Measurements from ENCODE around the gene FAM53B.

The FAM53B gene

GRCh38 chr10:124629842-124630241 lies 114.3 kb downstream of the FAM53B start:
- no peak for DNase-seq (ENCODE audit: low read depth in 2 of 2)

- no peak for DNase-seq (ENCODE audit: low read depth in 2 of 2)
Observed at GRCh38 chr10:124629415-124629814, 114.8 kb downstream of the FAM53B start.

- no peak for DNase-seq (ENCODE audit: low read depth in 2 of 2)
Observed at GRCh38 chr10:124628676-124629021, 115.5 kb downstream of the FAM53B start.

- no peak for DNase-seq (ENCODE audit: low read depth in 2 of 2)
Observed at GRCh38 chr10:124627866-124628675, 116.1 kb downstream of the FAM53B start.

- no peak for DNase-seq (ENCODE audit: low read depth in 2 of 2)
Observed at GRCh38 chr10:124626759-124627380, 117.3 kb downstream of the FAM53B start.

- no peak for DNase-seq (ENCODE audit: low read depth in 2 of 2)
Observed at GRCh38 chr10:124625831-124626238, 118.3 kb downstream of the FAM53B start.

- DNase-seq (ENCODE audit: low read depth in 2 of 2), result no peak
Observed at GRCh38 chr10:124624895-124625294, 119.3 kb downstream of the FAM53B start.

- no peak for DNase-seq (ENCODE audit: low read depth in 2 of 2)
Observed at GRCh38 chr10:124624466-124624865, 119.7 kb downstream of the FAM53B start.

GRCh38 chr10:124624006-124624405 lies 120.2 kb downstream of the FAM53B start:
- no peak for DNase-seq (ENCODE audit: low read depth in 2 of 2)

- DNase-seq (ENCODE audit: low read depth in 2 of 2), result no peak
Observed at GRCh38 chr10:124622866-124623536, 121.2 kb downstream of the FAM53B start.

- DNase-seq (ENCODE audit: low read depth in 2 of 2), result no peak
Observed at GRCh38 chr10:124622158-124622557, 122.0 kb downstream of the FAM53B start.

GRCh38 chr10:124621637-124622036 lies 122.5 kb downstream of the FAM53B start:
- no peak for DNase-seq (ENCODE audit: low read depth in 2 of 2)

GRCh38 chr10:124619802-124620490 lies 124.2 kb downstream of the FAM53B start:
- no peak for DNase-seq (ENCODE audit: low read depth in 2 of 2)

- DNase-seq (ENCODE audit: low read depth in 2 of 2), result no peak
Observed at GRCh38 chr10:124619195-124619594, 125.0 kb downstream of the FAM53B start.

GRCh38 chr10:124618470-124619073 lies 125.6 kb downstream of the FAM53B start:
- DNase-seq (ENCODE audit: low read depth in 2 of 2), result no peak

GRCh38 chr10:124616836-124617130 lies 127.4 kb downstream of the FAM53B start:
- DNase-seq (ENCODE audit: low read depth in 2 of 2), result no peak

- DNase-seq (ENCODE audit: low read depth in 2 of 2), result peak in 1 of 2 donors; percentile 29
Observed at GRCh38 chr10:124616040-124616835, 127.9 kb downstream of the FAM53B start.

- no peak for DNase-seq (ENCODE audit: low read depth in 2 of 2)
Observed at GRCh38 chr10:124615259-124615658, 128.9 kb downstream of the FAM53B start.

- DNase-seq (ENCODE audit: low read depth in 2 of 2), result no peak
Observed at GRCh38 chr10:124614003-124614659, 130.0 kb downstream of the FAM53B start.

- DNase-seq (ENCODE audit: low read depth in 2 of 2), result no peak
Observed at GRCh38 chr10:124612611-124613498, 131.3 kb downstream of the FAM53B start.
